Karpas-422 (cell line): ENCODE data around the gene CLN3. TPM values are rescaled to one million over a fixed set of nuclear protein-coding genes. Genes with fewer than 3 reads are reported as not detected.

Source experiments
- DNase-seq: peaks from one replicate; pipeline ENCODE4 v3.0.0-alpha.2; 2015
- H2AFZ ChIP-seq: fragments of 200-600 bp; sonication (generic); 2 replicates; pipeline ENCODE4 v1.6.1; 2014; ENCODE audit warnings: antibody characterized with exemption, low read length, mixed read lengths
- H3K27ac ChIP-seq: fragments of 200-600 bp; sonication (generic); 2 replicates; pipeline ENCODE4 v1.5.1; 2014; ENCODE audit warnings: mild to moderate bottlenecking, low read length, moderate library complexity
- H3K27me3 ChIP-seq: fragments of 200-600 bp; sonication (generic); 2 replicates; pipeline ENCODE4 v1.6.1; 2014; ENCODE audit warnings: low read length, mixed read lengths
- H3K36me3 ChIP-seq: fragments of 200-600 bp; sonication (generic); 2 replicates; pipeline ENCODE4 v1.6.1; 2014; ENCODE audit warnings: low read length, mixed read lengths; ENCODE audit not compliant: insufficient read depth
- H3K4me1 ChIP-seq: fragments of 200-600 bp; sonication (generic); 2 replicates; pipeline ENCODE4 v1.6.1; 2014; ENCODE audit warnings: mild to moderate bottlenecking, low read length, mixed read lengths
- H3K4me2 ChIP-seq: fragments of 200-600 bp; sonication (generic); 2 replicates; pipeline ENCODE4 v1.6.1; 2014; ENCODE audit warnings: low read length, low read depth, mild to moderate bottlenecking; ENCODE audit not compliant: poor library complexity, severe bottlenecking
- H3K4me3 ChIP-seq: fragments of 200-600 bp; sonication (generic); 2 replicates; pipeline ENCODE4 v1.5.1; 2014; ENCODE audit warnings: mild to moderate bottlenecking, antibody characterized with exemption, low read length, mixed read lengths
- H3K79me2 ChIP-seq: fragments of 200-600 bp; sonication (generic); 2 replicates; pipeline ENCODE4 v1.6.1; 2014; ENCODE audit warnings: mild to moderate bottlenecking, low read length, mixed read lengths
- H3K9ac ChIP-seq: fragments of 200-600 bp; sonication (generic); 2 replicates; pipeline ENCODE4 v1.6.0; 2014; ENCODE audit warnings: low read length
- H3K9me2 ChIP-seq: fragments of 200-600 bp; sonication (generic), shearing (Covaris generic); replicated peaks from 2 replicates; pipeline ENCODE4 v1.6.0; 2014; ENCODE audit warnings: mild to moderate bottlenecking, low read length, moderate library complexity; ENCODE audit not compliant: insufficient read depth
- H3K9me3 ChIP-seq: fragments of 300-700, 200-600 bp; sonication (generic); 2 replicates; pipeline ENCODE4 v1.6.1; 2014; ENCODE audit warnings: low read length, mixed read lengths
- H4K20me1 ChIP-seq: fragments of 200-600 bp; sonication (generic); 2 replicates; pipeline ENCODE4 v1.6.1; 2014; ENCODE audit warnings: mild to moderate bottlenecking, antibody characterized with exemption, low read length, low read depth; ENCODE audit not compliant: insufficient read depth
- total RNA-seq: library from RNA; depleted of rRNA; stranded (reverse); fragments of >200 nt; shearing (Covaris generic); gene quantifications from 2 replicates; pipeline ENCODE4 v1.2.3, GENCODE V29; 2014; ENCODE audit warnings: low replicate concordance

The CLN3 gene
- total RNA-seq, 1 experiment from 2014 or later, result 14.3 TPM

DNA sequence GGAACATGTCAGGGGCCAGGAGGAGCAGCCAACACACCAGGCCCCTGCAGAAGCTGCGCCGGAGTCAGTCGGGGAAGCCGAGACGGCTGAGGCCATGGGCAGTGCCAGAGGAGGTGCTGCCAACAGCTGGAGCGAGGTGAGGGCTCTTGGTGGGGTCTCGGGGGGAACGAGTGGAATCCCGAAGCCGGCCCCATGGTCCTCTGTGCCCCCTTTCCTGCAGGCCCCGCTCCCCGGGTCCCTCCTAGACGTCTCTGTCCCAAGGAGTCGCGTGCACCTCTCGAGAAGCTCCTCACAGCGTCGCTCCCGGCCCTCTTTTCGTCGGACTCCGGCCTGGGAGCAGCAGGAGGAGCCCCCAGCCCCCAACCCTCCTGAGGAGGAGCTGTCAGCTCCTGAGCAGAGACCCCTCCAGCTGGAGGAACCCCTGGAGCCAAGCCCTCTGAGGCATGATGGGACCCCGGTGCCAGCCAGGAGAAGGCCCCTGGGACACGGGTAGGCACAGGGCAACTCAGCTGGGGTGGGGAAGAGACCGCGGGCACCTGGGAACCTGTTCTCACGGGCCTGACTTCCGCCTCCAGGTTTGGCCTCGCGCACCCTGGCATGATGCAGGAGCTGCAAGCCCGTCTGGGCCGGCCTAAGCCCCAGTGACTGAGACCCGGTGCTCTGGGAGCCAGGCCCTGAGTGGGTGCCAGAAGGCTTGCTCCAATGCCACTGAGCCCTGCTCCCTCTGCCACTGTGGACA is 6.2 kb upstream of the CLN3 start:
- DNase-seq, result no peak
- no peaks in the 10 kb centered on the region for H4K20me1 ChIP-seq
- no peak overlapping the region for H3K4me3 ChIP-seq
- H3K27me3 ChIP-seq, result no peaks in the 10 kb centered on the region
- H2AFZ ChIP-seq, result no peak overlapping the region
- H3K9me3 ChIP-seq, result no peaks in the 10 kb centered on the region
- H3K79me2 ChIP-seq, result no peaks in the 10 kb centered on the region
- H3K4me2 ChIP-seq, result no peak overlapping the region
- H3K9ac ChIP-seq, result no peak overlapping the region
- peaks cover 21% of the 10 kb centered on the region for H3K4me1 ChIP-seq
- H3K9me2 ChIP-seq, result no peaks in the 10 kb centered on the region
- no peaks in the 10 kb centered on the region for H3K36me3 ChIP-seq
- H3K27ac ChIP-seq, result no peak overlapping the region

DNA sequence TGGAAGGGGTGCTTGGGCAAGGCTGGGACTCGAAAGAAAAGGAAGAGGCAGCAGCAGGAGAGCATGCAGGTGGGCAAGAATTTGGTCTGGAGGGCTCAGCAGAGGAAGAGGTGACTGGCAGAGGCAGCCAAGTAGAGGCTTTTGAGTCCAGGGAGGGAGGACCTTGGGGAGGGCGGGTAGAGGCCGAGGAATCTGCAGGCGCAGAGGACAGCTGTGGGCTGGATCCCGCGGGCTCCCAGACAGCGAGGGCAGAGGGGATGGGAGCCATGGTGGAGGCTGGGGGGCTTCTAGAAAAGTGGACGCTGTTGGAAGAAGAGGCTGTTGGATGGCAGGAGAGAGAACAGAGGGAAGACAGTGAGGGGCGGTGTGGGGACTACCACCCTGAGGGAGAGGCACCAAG is 5.5 kb upstream of the CLN3 start:
- Histone ChIP-seq H3K27ac (no peak overlapping the region), H3K9ac (no peak overlapping the region), H3K4me3 (no peak overlapping the region), H3K27me3 (no peaks in the 10 kb centered on the region), H3K4me1 (peaks cover 27% of the 10 kb centered on the region), H3K9me3 (no peaks in the 10 kb centered on the region), H2AFZ (no peak overlapping the region), H3K4me2 (no peak overlapping the region), H4K20me1 (no peaks in the 10 kb centered on the region), H3K9me2 (no peaks in the 10 kb centered on the region), H3K79me2 (no peaks in the 10 kb centered on the region), H3K36me3 (no peaks in the 10 kb centered on the region)
- no peak for DNase-seq

DNA sequence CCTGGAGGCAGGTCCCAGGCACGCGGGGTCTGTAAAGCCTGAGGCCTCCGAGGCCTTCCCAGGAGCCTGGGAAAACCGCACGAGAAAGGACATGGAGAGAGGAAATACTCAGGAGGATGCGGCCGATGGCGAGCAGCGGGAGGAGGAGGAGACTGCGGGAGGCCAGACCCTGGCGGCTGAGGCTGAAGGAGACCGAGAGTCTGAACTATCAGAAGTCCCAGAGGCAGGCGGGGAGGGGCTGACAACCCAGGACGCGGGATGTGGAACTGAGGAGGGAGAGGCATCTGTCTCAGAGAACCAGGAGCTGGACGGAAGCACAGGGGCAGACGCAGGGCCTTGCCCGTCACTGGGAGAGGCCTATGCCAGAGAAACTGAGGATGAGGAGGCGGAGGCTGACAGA is 5.0 kb upstream of the CLN3 start:
- Histone ChIP-seq H3K79me2 (no peaks in the 10 kb centered on the region), H3K4me2 (no peak overlapping the region), H4K20me1 (no peaks in the 10 kb centered on the region), H3K4me1 (peaks cover 31% of the 10 kb centered on the region), H3K9me3 (no peaks in the 10 kb centered on the region), H3K4me3 (no peak overlapping the region), H3K36me3 (no peaks in the 10 kb centered on the region), H3K27me3 (no peaks in the 10 kb centered on the region), H3K9me2 (no peaks in the 10 kb centered on the region), H2AFZ (no peak overlapping the region), H3K27ac (no peak overlapping the region), H3K9ac (no peak overlapping the region)
- DNase-seq, result no peak

DNA sequence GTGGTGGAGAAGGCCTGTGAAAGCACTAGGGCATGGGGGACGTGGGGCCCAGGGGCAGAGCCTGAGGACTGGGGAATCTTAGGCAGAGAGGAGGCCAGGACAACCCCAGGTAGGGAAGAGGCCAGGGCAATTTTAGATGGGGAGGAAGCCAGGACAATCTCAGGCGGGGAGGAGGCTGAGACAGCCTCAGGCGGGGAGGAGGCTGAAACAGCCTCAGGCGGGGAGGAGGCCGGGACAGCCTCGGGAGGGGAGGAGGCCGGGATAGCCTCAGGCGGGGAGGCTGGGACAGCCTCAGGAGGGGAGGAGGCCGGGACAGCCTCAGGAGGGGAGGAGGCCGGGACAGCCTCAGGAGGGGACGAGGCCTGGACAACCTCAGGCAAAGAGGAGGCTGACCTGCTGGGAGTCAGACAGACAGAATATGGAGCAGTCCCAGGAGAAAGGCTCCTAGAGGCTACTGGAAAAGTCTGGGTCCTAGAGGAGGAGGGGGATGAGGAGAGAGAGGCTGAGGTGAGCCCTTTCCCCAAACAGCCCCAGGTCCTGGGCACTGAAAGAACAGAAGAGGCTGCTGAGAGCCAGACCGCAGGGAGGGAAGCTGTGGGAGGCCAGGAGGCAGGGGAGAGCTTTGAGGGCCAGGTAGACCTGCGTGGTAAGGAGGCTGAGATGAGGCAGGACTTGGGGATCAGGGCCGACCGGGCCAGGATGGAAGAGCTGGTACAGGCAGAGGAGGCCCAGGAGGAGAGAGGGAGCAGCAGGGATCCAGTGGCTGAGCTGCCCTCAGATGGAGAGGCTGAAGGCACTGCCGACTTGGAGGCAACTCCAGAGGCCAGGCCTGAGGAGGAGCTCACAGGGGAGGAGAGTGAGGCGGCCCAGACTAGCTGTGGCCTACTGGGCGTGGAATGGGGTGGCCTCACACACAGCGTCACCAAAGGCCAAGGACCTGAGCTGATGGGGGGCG is 4.2 kb upstream of the CLN3 start:
- Histone ChIP-seq H3K9ac (no peak overlapping the region), H3K27ac (no peak overlapping the region)

DNA sequence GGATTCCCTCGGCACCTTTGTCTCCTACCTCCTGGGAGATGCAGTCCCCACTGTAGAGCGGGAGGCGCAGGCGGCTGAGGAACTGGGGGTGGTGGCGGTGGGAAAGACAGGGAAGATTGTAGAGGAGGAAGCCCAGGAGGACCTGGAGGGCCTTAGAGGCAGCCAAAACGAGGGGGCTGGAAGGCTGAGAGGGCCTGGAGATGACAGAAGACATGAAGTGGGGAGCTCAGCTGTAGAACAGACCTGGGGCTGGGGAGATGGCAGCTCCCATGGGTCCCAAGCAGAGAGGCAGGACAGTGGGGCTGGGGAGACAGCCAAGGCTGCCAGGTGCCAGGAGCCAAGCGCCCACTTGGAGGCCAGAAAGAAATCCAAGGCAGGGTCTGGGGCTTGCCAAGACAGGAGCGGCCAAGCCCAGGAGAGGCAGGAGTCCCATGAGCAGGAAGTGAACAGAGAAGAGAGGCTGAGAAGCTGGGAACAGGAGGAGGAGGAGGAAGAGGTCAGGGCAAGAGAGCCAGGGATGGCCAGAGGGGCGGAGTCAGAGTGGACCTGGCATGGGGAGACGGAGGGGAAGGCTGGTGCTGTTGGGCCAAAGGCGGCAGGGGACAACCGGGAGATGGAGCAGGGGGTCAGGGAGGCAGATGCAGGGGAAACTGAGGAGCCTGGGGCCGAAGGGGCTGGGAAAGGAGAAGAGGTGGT is 3.4 kb upstream of the CLN3 start:
- H3K4me2 ChIP-seq, result peak overlapping the region; percentile 85
- no peaks in the 10 kb centered on the region for H3K9me2 ChIP-seq
- peaks cover 8% of the 10 kb centered on the region for H3K79me2 ChIP-seq
- H3K36me3 ChIP-seq, result no peaks in the 10 kb centered on the region
- no peak for DNase-seq
- H3K4me3 ChIP-seq, result no peak overlapping the region
- H3K27ac ChIP-seq, result peak overlapping the region; percentile 75; the same call in 1 of the 2 replicates
- peaks cover 34% of the 10 kb centered on the region for H3K4me1 ChIP-seq
- no peaks in the 10 kb centered on the region for H3K9me3 ChIP-seq
- no peaks in the 10 kb centered on the region for H3K27me3 ChIP-seq
- H4K20me1 ChIP-seq, result no peaks in the 10 kb centered on the region
- H2AFZ ChIP-seq, result 0 out of 2 replicates have a peak overlapping the region, but pooled peaks have one; percentile 97
- peak overlapping the region; percentile 77; the same call in 1 of the 2 replicates for H3K9ac ChIP-seq

More for the DNA sequence above, 4.2 kb upstream of the CLN3 start:
- Histone ChIP-seq H3K9me2 (no peaks in the 10 kb centered on the region), H3K9me3 (no peaks in the 10 kb centered on the region), H3K4me3 (no peak overlapping the region), H2AFZ (no peak overlapping the region), H3K79me2 (peaks cover 7% of the 10 kb centered on the region), H3K4me1 (peaks cover 33% of the 10 kb centered on the region), H3K36me3 (no peaks in the 10 kb centered on the region), H3K4me2 (no peak overlapping the region), H4K20me1 (no peaks in the 10 kb centered on the region), H3K27me3 (no peaks in the 10 kb centered on the region)
- no peak for DNase-seq

DNA sequence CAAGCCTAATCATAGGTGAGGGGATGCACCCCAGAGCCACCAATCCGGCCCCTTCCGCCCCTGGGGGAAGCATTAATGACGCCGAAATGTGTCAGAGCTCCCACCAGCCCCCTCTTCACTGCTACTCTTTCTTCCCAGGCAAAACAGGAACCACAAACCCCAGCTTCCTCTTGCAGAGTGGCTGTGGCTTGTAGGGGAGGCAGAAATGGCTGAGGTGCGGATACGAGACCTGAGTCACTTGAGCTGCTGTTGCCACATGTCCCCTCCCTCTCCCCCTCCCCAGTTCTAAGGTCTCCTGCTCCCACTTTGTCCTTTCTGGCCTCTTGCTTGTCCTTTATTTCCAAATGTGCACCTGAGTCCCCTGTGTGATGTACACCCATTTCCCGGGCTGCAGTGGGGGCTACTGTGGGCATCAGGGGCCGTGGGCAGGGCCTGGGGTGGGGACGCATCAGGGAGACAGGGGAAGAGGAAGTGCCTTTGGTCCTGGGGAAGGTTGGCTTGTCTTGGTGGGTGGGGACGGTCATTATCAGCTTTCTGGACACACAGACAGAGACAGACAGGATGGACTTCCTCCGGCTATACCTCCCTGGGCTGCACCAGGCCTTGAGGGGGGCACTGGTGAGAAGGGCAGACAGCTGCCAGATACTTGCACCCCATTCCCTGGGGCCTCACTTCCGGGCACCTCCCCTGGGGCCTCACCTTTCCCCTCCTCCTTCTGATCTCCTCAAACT is 2.4 kb upstream of the CLN3 start, which contains the start of gene APOBR:
Gene APOBR (plus strand): TSS at position 523 of the 731 bp plus-strand sequence. CDS start 39 bp downstream, at position 562.
- Histone ChIP-seq H2AFZ (peak within 1 kb of the TSS; percentile 97), H4K20me1 (no peaks in the 10 kb centered on the region), H3K4me3 (peak within 1 kb of the TSS; percentile 65), H3K9me2 (no peaks in the 10 kb centered on the region), H3K4me2 (peak within 1 kb of the TSS; percentile 85), H3K36me3 (no peaks in the 10 kb centered on the region), H3K9me3 (no peaks in the 10 kb centered on the region), H3K9ac (peak within 1 kb of the TSS; percentile 77), H3K27ac (peak within 1 kb of the TSS; percentile 75), H3K4me1 (peaks cover 34% of the 10 kb centered on the region), H3K27me3 (no peaks in the 10 kb centered on the region), H3K79me2 (peaks cover 8% of the 10 kb centered on the region)
- DNase-seq, result peak; percentile 92

DNA sequence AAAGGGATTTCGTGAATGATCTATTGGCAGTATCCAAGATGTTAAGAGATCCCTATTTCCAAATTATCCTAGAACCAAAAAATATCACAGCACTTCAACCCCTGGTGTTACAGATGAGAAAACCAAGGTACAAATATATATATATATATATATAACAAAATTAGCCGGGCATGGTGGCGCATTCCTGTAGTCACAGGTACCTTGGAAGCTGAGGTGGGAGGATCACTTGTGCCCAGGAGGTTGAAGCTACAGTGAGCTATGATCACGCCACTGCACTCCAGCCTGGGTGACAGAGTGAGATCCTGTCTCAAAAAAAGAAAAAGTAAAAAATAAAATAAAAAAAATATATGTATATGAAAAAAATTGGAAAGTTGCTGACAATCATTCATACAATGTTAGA is 637 bp upstream of the CLN3 start:
- Histone ChIP-seq H2AFZ (peak overlapping the region; percentile 99; the same call in 1 of the 2 replicates), H3K4me2 (peak overlapping the region; percentile 85), H3K4me1 (peaks cover 34% of the 10 kb centered on the region), H3K27ac (peak overlapping the region; percentile 90), H3K79me2 (peaks cover 8% of the 10 kb centered on the region), H3K36me3 (no peaks in the 10 kb centered on the region), H3K9ac (peak overlapping the region; percentile 83), H4K20me1 (no peaks in the 10 kb centered on the region), H3K9me2 (no peaks in the 10 kb centered on the region), H3K27me3 (no peaks in the 10 kb centered on the region), H3K4me3 (peak overlapping the region; percentile 81), H3K9me3 (no peaks in the 10 kb centered on the region)
- no peak for DNase-seq
